IPS-18a (cell line): ENCODE data around the gene DOK4.

Source experiments
- H3K27ac ChIP-seq: one replicate; pipeline ENCODE4 v1.5.1; 2013; ENCODE audit warnings: low read length
- H3K27me3 ChIP-seq: one replicate; pipeline ENCODE4 v1.6.1; 2013; ENCODE audit warnings: mild to moderate bottlenecking, low read length; ENCODE audit not compliant: control insufficient read depth, insufficient read depth
- H3K36me3 ChIP-seq: one replicate; pipeline ENCODE4 v1.6.1; 2013; ENCODE audit warnings: low read depth, low read length; ENCODE audit not compliant: control insufficient read depth
- H3K4me1 ChIP-seq: one replicate; pipeline ENCODE4 v1.6.1; 2013; ENCODE audit warnings: low read depth, low read length; ENCODE audit not compliant: control insufficient read depth
- H3K4me3 ChIP-seq: one replicate; pipeline ENCODE4 v1.5.1; 2013; ENCODE audit warnings: low read length
- H3K9ac ChIP-seq: one replicate; pipeline ENCODE4 v1.6.1; 2013; ENCODE audit warnings: mild to moderate bottlenecking, low read length, moderate library complexity
- H3K9me3 ChIP-seq: one replicate; pipeline ENCODE4 v1.6.1; 2013; ENCODE audit warnings: low read depth, low read length; ENCODE audit not compliant: control insufficient read depth

The DOK4 gene

GRCh38 chr16:57485916-57486857, at the start of gene DOK4:
Gene DOK4 (minus strand): TSS chr16:57486493. CDS start chr16:57479507, 6,986 bp downstream.
- Histone ChIP-seq H3K4me1 (no peaks in the 10 kb centered on the region), H3K27ac (no peak within 1 kb of the TSS), H3K9me3 (no peaks in the 10 kb centered on the region), H3K36me3 (no peaks in the 10 kb centered on the region), H3K4me3 (peak within 1 kb of the TSS; percentile 78), H3K9ac (no peak within 1 kb of the TSS), H3K27me3 (peaks cover 11% of the 10 kb centered on the region)

GRCh38 chr16:57535680-57536305, 49.5 kb upstream of the DOK4 start:
- peak overlapping the region; percentile 44 for H3K27ac ChIP-seq
- H3K9ac ChIP-seq, result peak overlapping the region; percentile 64
- H3K4me3 ChIP-seq, result peak overlapping the region; percentile 59
- no peaks in the 10 kb centered on the region for H3K36me3 ChIP-seq
- peaks cover 28% of the 10 kb centered on the region for H3K4me1 ChIP-seq
- no peaks in the 10 kb centered on the region for H3K9me3 ChIP-seq
- peaks cover 20% of the 10 kb centered on the region for H3K27me3 ChIP-seq

GRCh38 chr16:57534881-57535658, 48.8 kb upstream of the DOK4 start:
- Histone ChIP-seq H3K36me3 (no peaks in the 10 kb centered on the region), H3K4me3 (peak overlapping the region; percentile 58), H3K27me3 (peaks cover 28% of the 10 kb centered on the region), H3K27ac (no peak overlapping the region), H3K9ac (no peak overlapping the region), H3K9me3 (no peaks in the 10 kb centered on the region), H3K4me1 (peaks cover 28% of the 10 kb centered on the region)

DNA sequence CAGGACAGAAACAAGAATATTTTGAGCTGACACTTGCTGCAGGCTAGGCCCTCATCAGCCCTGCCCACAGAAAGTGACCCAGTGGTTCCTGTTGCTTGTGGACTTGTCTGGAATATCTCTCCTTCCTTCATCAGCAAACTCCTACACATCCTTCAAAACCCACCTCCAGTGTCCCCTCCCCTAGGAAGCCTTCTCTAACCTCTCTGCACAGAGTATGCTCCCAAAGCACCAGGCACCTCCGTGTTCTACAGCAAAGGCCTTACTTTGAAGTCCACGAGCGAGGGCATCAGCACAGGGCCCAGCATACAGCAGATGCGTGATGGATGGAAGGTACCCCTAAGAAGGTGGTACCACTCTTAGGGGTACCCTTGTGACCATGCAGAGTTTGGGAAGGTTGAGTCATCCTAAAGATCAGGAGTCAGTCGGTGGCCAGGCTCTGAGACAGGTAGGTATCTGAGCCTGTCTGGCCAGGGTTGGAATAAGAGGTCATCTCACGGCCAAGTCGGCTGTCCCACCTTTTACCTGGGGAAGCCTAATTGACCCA, 48.1 kb upstream of the DOK4 start:
- Histone ChIP-seq H3K4me3 (no peak overlapping the region), H3K27ac (no peak overlapping the region), H3K4me1 (peaks cover 33% of the 10 kb centered on the region), H3K27me3 (peaks cover 34% of the 10 kb centered on the region), H3K9me3 (no peaks in the 10 kb centered on the region), H3K9ac (no peak overlapping the region), H3K36me3 (no peaks in the 10 kb centered on the region)

DNA sequence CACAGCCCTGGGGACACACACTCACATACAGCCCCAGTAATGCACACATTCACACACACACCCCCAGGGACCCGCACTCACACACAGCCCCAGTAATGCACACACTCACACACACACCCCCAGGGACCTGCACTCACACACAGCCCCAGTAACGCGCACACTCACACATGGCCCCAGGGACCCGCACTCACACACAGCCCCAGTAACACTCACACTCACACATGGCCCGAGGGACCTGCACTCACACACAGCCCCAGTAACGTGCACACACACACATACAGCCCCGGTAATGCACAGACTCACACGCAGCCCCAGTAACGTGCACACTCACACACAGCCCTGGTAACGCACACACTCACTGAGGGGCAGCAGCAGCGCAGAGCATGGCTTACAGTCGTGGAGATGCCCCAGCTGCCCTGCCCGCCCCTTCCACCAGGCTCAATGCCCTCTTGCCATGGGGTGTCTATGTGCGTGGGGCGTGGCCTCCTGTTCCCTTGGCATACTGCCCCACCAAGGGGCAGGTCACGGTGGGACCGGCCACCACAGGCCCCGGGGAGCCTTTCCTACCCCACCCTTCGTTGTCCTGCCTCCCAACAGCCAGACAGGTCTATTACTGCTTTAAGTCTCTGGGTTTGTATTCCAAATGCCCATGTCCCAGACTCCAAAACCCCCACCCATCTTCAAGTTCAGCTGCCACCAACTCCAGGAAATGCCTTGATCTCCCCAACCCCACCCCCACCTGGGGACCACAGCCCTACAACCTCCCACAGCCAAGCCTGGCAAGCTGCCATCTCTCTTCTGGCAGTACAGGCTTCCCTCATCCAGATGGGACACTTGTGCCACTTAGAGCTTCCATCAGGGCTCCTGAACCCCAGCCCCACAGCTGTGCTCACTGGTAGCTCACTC, 47.4 kb upstream of the DOK4 start:
- Histone ChIP-seq H3K9ac (no peak overlapping the region), H3K27ac (no peak overlapping the region), H3K4me1 (peaks cover 33% of the 10 kb centered on the region), H3K36me3 (no peaks in the 10 kb centered on the region), H3K27me3 (peaks cover 33% of the 10 kb centered on the region), H3K4me3 (no peak overlapping the region), H3K9me3 (no peaks in the 10 kb centered on the region)

- no peak overlapping the region for H3K9ac ChIP-seq
Measured at GRCh38 chr16:57532266-57532625, 46.0 kb upstream of the DOK4 start.

DNA sequence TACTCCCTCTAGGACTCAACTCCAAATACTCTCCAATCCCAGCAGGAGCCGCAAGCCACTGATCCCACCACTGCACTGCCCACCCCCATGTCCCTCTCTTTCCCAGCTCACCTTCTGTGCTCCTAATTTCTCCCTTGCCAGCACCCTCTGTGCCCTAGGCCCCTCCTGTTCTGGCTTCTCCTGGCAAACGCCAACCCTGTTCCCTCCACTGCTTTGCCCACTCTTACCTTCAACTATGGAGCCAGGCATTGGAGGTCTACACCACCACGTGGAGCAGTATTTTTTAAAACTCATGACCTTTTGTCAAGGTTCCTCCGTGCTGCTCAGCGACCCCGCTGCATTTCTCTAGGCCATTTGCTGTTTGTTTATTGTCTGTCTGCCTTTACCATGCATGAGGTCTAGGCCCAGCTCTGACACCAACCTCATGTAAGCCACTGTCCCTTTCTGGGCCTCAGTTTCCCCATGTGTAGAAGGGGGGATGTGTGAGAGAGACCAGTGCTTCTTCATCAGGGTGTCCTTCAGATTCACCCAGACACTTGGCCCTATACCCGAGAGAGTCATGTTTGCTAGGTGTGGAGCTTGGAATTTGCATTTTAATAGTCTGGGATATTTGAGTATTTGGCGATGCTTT, 45.5 kb upstream of the DOK4 start:
- Histone ChIP-seq H3K4me3 (no peak overlapping the region), H3K4me1 (peaks cover 29% of the 10 kb centered on the region), H3K9ac (no peak overlapping the region), H3K27me3 (peaks cover 21% of the 10 kb centered on the region), H3K9me3 (no peaks in the 10 kb centered on the region), H3K27ac (no peak overlapping the region), H3K36me3 (no peaks in the 10 kb centered on the region)

More at GRCh38 chr16:57532266-57532625, 46.0 kb upstream of the DOK4 start:
- no peak overlapping the region for H3K4me3 ChIP-seq
- peaks cover 21% of the 10 kb centered on the region for H3K27me3 ChIP-seq
- H3K9me3 ChIP-seq, result no peaks in the 10 kb centered on the region
- peaks cover 31% of the 10 kb centered on the region for H3K4me1 ChIP-seq
- H3K36me3 ChIP-seq, result no peaks in the 10 kb centered on the region
- H3K27ac ChIP-seq, result no peak overlapping the region

- Histone ChIP-seq H3K4me3 (no peak overlapping the region), H3K36me3 (no peaks in the 10 kb centered on the region), H3K9me3 (no peaks in the 10 kb centered on the region), H3K9ac (no peak overlapping the region), H3K27me3 (peaks cover 21% of the 10 kb centered on the region), H3K27ac (no peak overlapping the region), H3K4me1 (peaks cover 29% of the 10 kb centered on the region)
Measured at GRCh38 chr16:57531253-57531575, 44.9 kb upstream of the DOK4 start.

- Histone ChIP-seq H3K9ac (no peak overlapping the region), H3K4me3 (no peak overlapping the region)
Measured at GRCh38 chr16:57530522-57531252, 44.4 kb upstream of the DOK4 start.

DNA sequence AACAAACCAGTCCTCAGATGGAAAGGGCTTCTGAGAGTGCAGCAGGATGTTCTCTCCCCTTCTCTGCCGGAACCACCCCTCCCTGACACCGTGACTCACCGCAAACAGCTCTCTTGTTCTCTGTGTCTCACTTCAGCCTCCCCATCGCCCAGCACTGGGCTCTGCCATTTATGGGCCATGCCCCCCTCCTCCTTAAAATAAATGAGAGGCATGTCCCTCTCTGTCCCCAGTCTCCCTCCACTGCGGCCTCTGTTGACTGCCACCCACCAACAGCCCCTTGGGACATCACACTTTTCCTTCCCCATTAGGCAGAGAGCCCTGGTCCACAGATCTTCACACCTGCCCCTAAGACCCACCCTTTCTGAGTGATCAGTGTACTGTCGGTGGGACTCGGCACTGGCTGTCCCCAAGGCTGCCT, 43.8 kb upstream of the DOK4 start:
- H3K9ac ChIP-seq, result no peak overlapping the region
- peaks cover 21% of the 10 kb centered on the region for H3K27me3 ChIP-seq
- no peak overlapping the region for H3K27ac ChIP-seq
- H3K4me3 ChIP-seq, result no peak overlapping the region
- peaks cover 29% of the 10 kb centered on the region for H3K4me1 ChIP-seq
- no peaks in the 10 kb centered on the region for H3K9me3 ChIP-seq
- H3K36me3 ChIP-seq, result no peaks in the 10 kb centered on the region

More at GRCh38 chr16:57530522-57531252, 44.4 kb upstream of the DOK4 start:
- Histone ChIP-seq H3K27ac (no peak overlapping the region), H3K27me3 (peaks cover 21% of the 10 kb centered on the region), H3K4me1 (peaks cover 29% of the 10 kb centered on the region), H3K36me3 (no peaks in the 10 kb centered on the region), H3K9me3 (no peaks in the 10 kb centered on the region)
